Right lobe of liver (tissue), 4 donors: ENCODE data around the gene IFI44.

ENCODE experiments used
- CTCF ChIP-seq, 4 donors: fragments of 200-600 bp in 3 of 4; fragments of 450-650 bp in 1 of 4; IDR thresholded peaks; one replicate each; pipeline versions ENCODE4 v1.5.1 to v1.8.0; 2016 to 2022; ENCODE audit warnings: antibody characterized with exemption in 4 of 4, mild to moderate bottlenecking in 2 of 4
- POLR2A ChIP-seq: fragments of 450-650 bp; IDR thresholded peaks from one replicate; pipeline ENCODE4 v1.6.1; 2017; ENCODE audit warnings: antibody characterized with exemption, mild to moderate bottlenecking
- donor health status: DM: no; HTN: no; CAD: no.
- donor health status: DM: no; HTN: no; CAD: no.
- donor health status: DM: no; HTN: yes; CAD: no.

- TF ChIP-seq CTCF (IDR thresholded peaks at IDR 0.05) (no peak), POLR2A (no peak)
These were observed 9.3 kb downstream of the IFI44 start for GRCh38 chr1:78658901-78659300.
